ENCODE results near the gene PHKB.

The PHKB gene

GRCh38 chr16:47644166-47644565, 183.0 kb downstream of the PHKB start:
- no peak for TF ChIP-seq CTCF (IDR thresholded peaks at IDR 0.05; ENCODE audit: insufficient read depth, low read length, missing control alignments)
- DNase-seq (ENCODE audit: low read depth, low spot score): peak; percentile 78
- ChIA-PET CTCF (interaction anchor here (1.3 kb wide), 1 partner anchor 60 kb away, joined by 3 read pairs; no protein-coding TSS in a partner anchor), POLR2A (interaction anchor here (0.6 kb wide), 1 partner anchor 168 kb away, joined by 3 read pairs; no protein-coding TSS in a partner anchor)
- no peak overlapping the region for H3K4me3 ChIP-seq (ENCODE audit: low read depth, low read length)

GRCh38 chr16:47644661-47645060, 183.5 kb downstream of the PHKB start:
- no peak for DNase-seq (ENCODE audit: low read depth, low spot score)
- ChIA-PET POLR2A (interaction anchor here (0.6 kb wide), 1 partner anchor 169 kb away, joined by 3 read pairs; no protein-coding TSS in a partner anchor), CTCF (no interaction called here)
- no peak for TF ChIP-seq CTCF (IDR thresholded peaks at IDR 0.05; ENCODE audit: insufficient read depth, low read length, missing control alignments)
- no peak overlapping the region for H3K4me3 ChIP-seq (ENCODE audit: low read depth, low read length)

GRCh38 chr16:47646914-47647313, 185.8 kb downstream of the PHKB start:
- ChIA-PET CTCF (no interaction called here), POLR2A (no interaction called here)
- DNase-seq (ENCODE audit: low read depth, low spot score): no peak
- TF ChIP-seq CTCF (IDR thresholded peaks at IDR 0.05; ENCODE audit: insufficient read depth, low read length, missing control alignments): no peak
- no peak overlapping the region for H3K4me3 ChIP-seq (ENCODE audit: low read depth, low read length)

GRCh38 chr16:47657032-47657431, 195.9 kb downstream of the PHKB start:
- DNase-seq (ENCODE audit: low read depth, low spot score): no peak
- CTCF ChIA-PET: no interaction called here
- no peak overlapping the region for H3K4me3 ChIP-seq (ENCODE audit: low read depth, low read length)
- POLR2A ChIA-PET: no interaction called here
- no peak for TF ChIP-seq CTCF (IDR thresholded peaks at IDR 0.05; ENCODE audit: insufficient read depth, low read length, missing control alignments)

- TF ChIP-seq CTCF (IDR thresholded peaks at IDR 0.05; ENCODE audit: insufficient read depth, low read length, missing control alignments): no peak
- CTCF ChIA-PET: no interaction called here
- no peak for DNase-seq (ENCODE audit: low read depth, low spot score)
- no peak overlapping the region for H3K4me3 ChIP-seq (ENCODE audit: low read depth, low read length)
- POLR2A ChIA-PET: interaction anchor here (0.6 kb wide), 1 partner anchor 809 kb away, joined by 3 read pairs; no protein-coding TSS in a partner anchor
Measured at GRCh38 chr16:47657977-47658376, 196.8 kb downstream of the PHKB start.

GRCh38 chr16:47660540-47660939, 199.4 kb downstream of the PHKB start:
- CTCF ChIA-PET: no interaction called here
- POLR2A ChIA-PET: no interaction called here
- TF ChIP-seq CTCF (IDR thresholded peaks at IDR 0.05; ENCODE audit: insufficient read depth, low read length, missing control alignments): no peak
- H3K4me3 ChIP-seq (ENCODE audit: low read depth, low read length): no peak overlapping the region
- no peak for DNase-seq (ENCODE audit: low read depth, low spot score)

Measured in AG04449 (cell line).